LNCaP clone FGC (cell line): Measurements from ENCODE around the gene GRAMD2A.

ENCODE experiments used
- DNase-seq: peaks from one replicate; pipeline ENCODE4 v3.0.0-alpha.2; 2011; ENCODE audit warnings: low read depth
- H3K4me3 ChIP-seq: 2 replicates; pipeline ENCODE4 v1.5.1; 2011; ENCODE audit warnings: mild to moderate bottlenecking, low read depth, low read length, control low read depth
- TF ChIP-seq, protein P1 (sequence below): IDR thresholded peaks from 2 replicates; pipeline ENCODE4 v1.5.1; 2012; ENCODE audit warnings: mild to moderate bottlenecking; ENCODE audit not compliant: control insufficient read depth, insufficient read depth; ENCODE audit errors: extremely low read depth

GRAMD2A gene

DNA sequence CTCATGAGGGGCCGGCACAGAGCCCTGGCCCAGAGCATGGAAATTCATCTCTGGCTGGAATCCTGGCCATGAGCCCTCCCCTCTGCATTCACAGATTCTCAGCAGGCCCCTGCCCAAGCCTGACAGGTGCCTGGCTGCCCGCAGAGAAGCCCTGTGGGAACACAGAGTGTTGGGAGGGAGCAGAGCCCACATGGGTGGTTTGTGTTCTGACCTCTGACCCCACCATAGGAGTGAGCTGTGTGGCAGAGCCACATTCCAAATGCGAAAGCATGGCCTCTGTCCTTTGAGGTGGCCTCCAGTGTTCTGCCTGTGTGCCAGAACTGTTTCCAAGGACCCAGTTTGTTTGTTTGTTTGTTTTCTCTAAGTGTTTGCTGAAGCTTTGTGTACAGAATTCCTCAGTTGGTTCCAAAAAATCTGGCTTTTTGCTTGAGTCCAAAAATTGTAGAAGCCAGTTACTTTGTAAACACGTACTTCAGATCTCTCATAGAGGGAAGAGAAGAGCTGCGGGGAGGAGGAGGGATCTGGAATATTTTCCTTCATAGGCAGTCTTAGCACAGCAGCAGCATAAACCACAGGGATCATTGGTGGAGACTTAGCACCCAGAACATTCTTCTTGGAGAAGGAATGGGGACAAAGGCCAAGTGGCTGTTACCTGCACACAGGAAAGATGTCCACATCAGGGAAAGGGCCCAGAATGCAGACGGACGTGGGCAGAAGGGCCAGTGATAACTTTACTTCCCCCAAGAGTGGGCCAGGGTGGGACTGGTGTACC is 36.0 kb downstream of the GRAMD2A start:
- DNase-seq: no peak
- H3K4me3 ChIP-seq: no peak overlapping the region
- TF ChIP-seq, protein P1, sequence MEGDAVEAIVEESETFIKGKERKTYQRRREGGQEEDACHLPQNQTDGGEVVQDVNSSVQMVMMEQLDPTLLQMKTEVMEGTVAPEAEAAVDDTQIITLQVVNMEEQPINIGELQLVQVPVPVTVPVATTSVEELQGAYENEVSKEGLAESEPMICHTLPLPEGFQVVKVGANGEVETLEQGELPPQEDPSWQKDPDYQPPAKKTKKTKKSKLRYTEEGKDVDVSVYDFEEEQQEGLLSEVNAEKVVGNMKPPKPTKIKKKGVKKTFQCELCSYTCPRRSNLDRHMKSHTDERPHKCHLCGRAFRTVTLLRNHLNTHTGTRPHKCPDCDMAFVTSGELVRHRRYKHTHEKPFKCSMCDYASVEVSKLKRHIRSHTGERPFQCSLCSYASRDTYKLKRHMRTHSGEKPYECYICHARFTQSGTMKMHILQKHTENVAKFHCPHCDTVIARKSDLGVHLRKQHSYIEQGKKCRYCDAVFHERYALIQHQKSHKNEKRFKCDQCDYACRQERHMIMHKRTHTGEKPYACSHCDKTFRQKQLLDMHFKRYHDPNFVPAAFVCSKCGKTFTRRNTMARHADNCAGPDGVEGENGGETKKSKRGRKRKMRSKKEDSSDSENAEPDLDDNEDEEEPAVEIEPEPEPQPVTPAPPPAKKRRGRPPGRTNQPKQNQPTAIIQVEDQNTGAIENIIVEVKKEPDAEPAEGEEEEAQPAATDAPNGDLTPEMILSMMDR: no peak

DNA sequence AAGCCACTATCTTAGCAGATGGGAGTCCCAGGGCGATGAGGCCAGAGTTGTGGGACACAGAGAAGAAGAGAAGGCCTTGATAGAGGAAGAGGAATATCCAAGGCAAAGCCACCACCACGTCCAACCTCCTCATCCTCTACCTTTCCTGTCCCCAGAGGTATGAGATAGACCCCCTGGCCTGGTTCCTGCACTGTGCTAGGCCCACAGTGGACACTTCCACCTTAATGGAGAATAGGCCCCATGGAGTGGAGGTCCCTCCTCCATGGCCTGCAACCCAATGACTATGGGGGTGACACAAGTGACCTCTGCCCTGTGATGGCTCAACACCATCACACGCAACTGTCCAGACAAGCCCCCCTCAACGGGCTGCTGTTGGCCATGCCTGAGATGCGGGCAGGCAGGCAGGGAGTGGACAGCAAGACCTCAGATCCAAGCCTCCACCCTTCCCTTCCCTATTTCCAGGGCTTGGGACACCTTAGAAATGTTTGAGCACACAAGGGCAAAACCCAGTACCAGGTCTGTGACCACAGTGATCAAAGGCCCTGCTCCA is 36.8 kb downstream of the GRAMD2A start:
- DNase-seq: no peak
- TF ChIP-seq, protein P1: no peak
- H3K4me3 ChIP-seq: no peak overlapping the region

DNA sequence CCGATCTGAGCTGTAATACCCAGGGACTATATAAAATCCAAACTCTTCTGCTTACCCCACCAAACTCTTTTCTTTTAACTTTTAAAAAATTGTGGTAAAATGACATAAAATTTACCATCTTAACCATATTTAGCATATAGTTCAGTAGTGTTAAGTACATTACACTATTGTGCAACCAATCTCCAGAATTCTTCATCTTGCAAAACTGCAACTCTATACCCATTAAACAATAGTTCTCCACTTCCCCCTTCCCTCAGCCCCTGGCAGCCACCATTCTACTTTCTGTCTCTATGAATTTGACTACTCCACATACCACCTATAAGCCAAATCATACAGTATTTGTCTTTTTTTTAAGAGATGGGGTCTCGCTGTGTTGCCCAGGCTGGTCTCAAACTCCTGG is 40.7 kb downstream of the GRAMD2A start:
- DNase-seq: no peak
- TF ChIP-seq, protein P1: no peak
- no peak overlapping the region for H3K4me3 ChIP-seq

DNA sequence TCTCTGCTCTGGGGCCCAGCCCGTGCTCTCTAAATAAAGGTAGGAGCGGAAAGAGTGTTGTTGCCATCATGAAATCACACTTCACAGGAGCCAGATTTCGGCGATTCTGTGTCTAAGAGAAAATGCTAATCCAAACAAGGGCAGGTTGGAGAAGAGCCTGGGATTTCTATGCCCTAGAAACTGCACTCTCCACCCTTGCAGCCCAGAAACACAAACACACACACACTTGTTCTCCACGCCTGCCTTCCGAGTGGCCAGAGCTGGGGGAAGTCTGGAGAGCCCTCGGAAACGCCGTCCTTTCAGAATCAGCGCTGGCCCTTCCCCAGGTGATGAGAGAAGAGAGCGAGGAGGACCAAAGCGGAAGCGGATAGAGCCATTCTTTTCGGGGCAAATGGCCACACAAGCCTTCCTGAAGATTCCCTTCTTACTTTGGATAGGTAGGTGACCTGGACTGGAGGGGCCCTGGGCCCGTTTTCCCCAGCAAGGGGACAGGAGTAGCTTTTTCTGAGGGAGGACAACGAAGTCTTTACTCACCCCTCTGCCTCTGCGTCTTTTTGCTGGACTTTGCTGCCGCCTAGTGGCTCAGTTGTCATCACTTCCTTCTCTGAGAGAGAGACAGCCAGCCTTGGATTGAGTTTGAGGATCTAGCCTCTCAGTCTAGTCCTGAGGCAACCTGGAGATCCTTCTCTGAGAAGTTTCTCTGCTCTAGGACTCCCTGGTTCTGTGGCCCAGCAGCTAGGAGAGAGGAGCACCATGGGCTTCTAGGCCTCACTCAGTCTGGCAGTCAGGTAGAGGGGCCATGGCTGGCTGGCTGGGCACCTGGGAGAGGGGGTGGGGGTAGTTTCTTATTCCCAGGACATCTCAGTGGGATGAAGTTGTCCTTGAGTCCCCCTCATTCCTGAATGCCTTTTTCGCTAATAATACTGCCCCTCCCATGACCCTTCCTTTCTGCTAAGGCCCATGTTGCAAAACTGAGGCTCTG is 41.7 kb downstream of the GRAMD2A start:
- DNase-seq: peak; percentile 62
- H3K4me3 ChIP-seq: peak overlapping the region; percentile 53
- TF ChIP-seq, protein P1: peak; percentile 97

DNA sequence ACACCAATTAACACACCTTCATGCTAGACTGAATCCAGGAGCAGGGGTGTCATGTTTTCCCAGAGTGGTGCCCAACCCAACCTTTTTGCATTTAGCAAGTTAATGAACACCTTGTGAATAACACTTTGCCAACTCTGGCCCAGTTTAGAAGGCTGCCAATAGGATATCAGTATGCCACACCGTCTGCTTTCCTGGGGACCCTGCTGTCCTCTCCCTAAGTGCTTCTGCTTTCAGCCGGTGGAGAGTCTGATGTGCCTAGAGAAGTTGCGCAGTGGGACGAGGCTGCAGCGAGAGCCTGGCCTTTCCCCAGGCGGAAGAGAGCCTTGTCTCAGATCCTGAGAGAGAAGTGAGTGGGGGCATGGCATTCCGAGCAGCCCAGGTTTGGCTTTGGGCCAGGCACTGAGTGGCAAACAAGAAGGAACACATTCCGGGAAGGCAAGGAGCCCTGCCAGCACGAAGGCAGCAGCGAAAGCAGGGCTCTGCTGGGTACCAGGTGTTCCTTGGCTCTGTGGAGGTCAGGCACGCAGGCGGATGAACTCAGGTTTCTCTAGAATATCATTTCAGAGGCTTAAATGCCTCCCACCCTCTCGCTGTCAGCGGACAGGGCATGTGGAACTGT is 42.5 kb downstream of the GRAMD2A start:
- TF ChIP-seq, protein P1: no peak
- DNase-seq: peak; percentile 96
- H3K4me3 ChIP-seq: peak overlapping the region; percentile 53

DNA sequence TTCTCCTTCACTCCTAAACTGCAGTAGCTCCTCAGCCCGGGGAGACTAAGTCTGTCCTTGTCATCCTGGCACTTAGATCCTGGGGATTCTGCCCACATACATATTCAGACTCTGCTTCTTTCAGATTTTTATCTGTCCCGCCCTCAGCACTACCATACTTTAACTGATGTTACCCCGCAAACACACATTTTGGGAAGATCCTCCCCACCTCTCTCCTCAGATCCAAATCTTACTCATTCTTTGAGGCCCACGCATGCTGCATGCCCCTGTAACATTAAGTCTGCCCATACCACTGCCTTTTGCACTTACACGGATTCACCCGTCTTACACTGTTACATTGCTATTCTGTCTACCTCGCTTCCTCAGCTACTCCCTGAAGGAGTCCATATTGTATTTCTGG is 43.3 kb downstream of the GRAMD2A start:
- H3K4me3 ChIP-seq: no peak overlapping the region
- no peak for DNase-seq
- TF ChIP-seq, protein P1: no peak
